Activated T-cell treated with anti-CD3 and anti-CD28 coated beads, Interleukin-2, amount 50 U/mL, for 72 hours (primary cell): ENCODE results near the gene SORL1. TPM values are rescaled to one million over a fixed set of nuclear protein-coding genes. Genes with fewer than 3 reads are reported as not detected.

Source experiments
- ATAC-seq, 2 donors: fragments of 150-1000 bp; cut with Tn5 transposase; replicated peaks in 1 of 2; 2 replicates each; pipeline ENCODE4 v1.10.0; 2021; ENCODE audit warnings: moderate library complexity in 2 of 2, mild to moderate bottlenecking in 1 of 2
- DNase-seq, 2 donors: peaks; one replicate each; pipeline ENCODE4 v3.0.0; 2021 to 2022; ENCODE audit warnings: mixed read lengths in 1 of 2
- H3K27ac Mint-ChIP-seq: one replicate; pipeline ENCODE4 v1.8.0; 2022; ENCODE audit warnings: mild to moderate bottlenecking, moderate library complexity, mixed read lengths
- H3K27me3 Mint-ChIP-seq: one replicate; pipeline ENCODE4 v1.8.0; 2022; ENCODE audit warnings: low read depth, mixed read lengths
- H3K36me3 Mint-ChIP-seq, 2 donors: one replicate each; pipeline ENCODE4 v1.8.0; 2022; ENCODE audit warnings: mixed read lengths in 2 of 2, mild to moderate bottlenecking in 1 of 2; ENCODE audit not compliant: insufficient read depth in 2 of 2
- H3K4me1 Mint-ChIP-seq: one replicate; pipeline ENCODE4 v1.8.0; 2022; ENCODE audit warnings: low read depth, mixed read lengths
- H3K4me3 Mint-ChIP-seq, 2 donors: one replicate each; pipeline ENCODE4 v1.8.0; 2022; ENCODE audit warnings: mild to moderate bottlenecking in 2 of 2, mixed read lengths in 2 of 2, moderate library complexity in 2 of 2
- H3K9me3 Mint-ChIP-seq, 2 donors: one replicate each; pipeline ENCODE4 v1.8.0; 2022; ENCODE audit warnings: mixed read lengths in 2 of 2
- total RNA-seq, 2 donors: library from RNA; stranded (reverse); gene quantifications; one replicate each; pipeline ENCODE4 v1.2.3, GENCODE V29; 2022

SORL1 gene
- total RNA-seq, 2 donors from 2014 or later: 66.3 to 80.0 TPM

- no peaks in the 10 kb centered on the region for H3K27me3 Mint-ChIP-seq
- no peak for DNase-seq
- no peak for ATAC-seq
These were observed 81.5 kb downstream of the SORL1 start for GRCh38 chr11:121533601-121534000.

GRCh38 chr11:121534131-121535093, 82.3 kb downstream of the SORL1 start:
- Mint-ChIP-seq H3K27ac (no peak overlapping the region), H3K36me3 (peaks cover 18 to 20% of the 10 kb centered on the region in 2 donors)

More at GRCh38 chr11:121533601-121534000, 81.5 kb downstream of the SORL1 start:
- Mint-ChIP-seq H3K27ac (peak overlapping the region; percentile 82), H3K4me3 (peak overlapping the region in 1 of 2 donors; percentile 46), H3K4me1 (peaks cover 50% of the 10 kb centered on the region), H3K9me3 (peaks cover 5% of the 10 kb centered on the region in 2 donors), H3K36me3 (peaks cover 19 to 24% of the 10 kb centered on the region in 2 donors)

GRCh38 chr11:121535129-121535796, 83.1 kb downstream of the SORL1 start:
- Mint-ChIP-seq H3K27ac (no peak overlapping the region), H3K36me3 (peaks cover 12 to 14% of the 10 kb centered on the region in 2 donors), H3K9me3 (peaks cover 3 to 4% of the 10 kb centered on the region in 2 donors), H3K4me1 (peaks cover 66% of the 10 kb centered on the region), H3K4me3 (no peak overlapping the region), H3K27me3 (no peaks in the 10 kb centered on the region)
- ATAC-seq (no peak), DNase-seq (no peak)

More at GRCh38 chr11:121534131-121535093, 82.3 kb downstream of the SORL1 start:
- Mint-ChIP-seq H3K27me3 (no peaks in the 10 kb centered on the region), H3K4me1 (peaks cover 58% of the 10 kb centered on the region), H3K9me3 (peaks cover 5% of the 10 kb centered on the region in 2 donors), H3K4me3 (no peak overlapping the region)
- DNase-seq: no peak
- ATAC-seq: peak; percentile 25 to 29

GRCh38 chr11:121536126-121536525, 84.0 kb downstream of the SORL1 start:
- H3K4me3 Mint-ChIP-seq: no peak overlapping the region
- no peaks in the 10 kb centered on the region for H3K27me3 Mint-ChIP-seq
- H3K4me1 Mint-ChIP-seq: peaks cover 75% of the 10 kb centered on the region
- H3K27ac Mint-ChIP-seq: no peak overlapping the region
- H3K36me3 Mint-ChIP-seq: peaks cover 8% of the 10 kb centered on the region in 2 donors
- ATAC-seq (no peak), DNase-seq (no peak)
- H3K9me3 Mint-ChIP-seq: no peaks in the 10 kb centered on the region

GRCh38 chr11:121538054-121538453, 85.9 kb downstream of the SORL1 start:
- no peaks in the 10 kb centered on the region for H3K9me3 Mint-ChIP-seq
- ATAC-seq (peak; percentile 64 to 80), DNase-seq (no peak)
- H3K27ac Mint-ChIP-seq: no peak overlapping the region
- H3K4me3 Mint-ChIP-seq: peak overlapping the region in 1 of 2 donors; percentile 43
- peaks cover 75% of the 10 kb centered on the region for H3K4me1 Mint-ChIP-seq
- peaks cover 0 to 8% of the 10 kb centered on the region in 2 donors for H3K36me3 Mint-ChIP-seq
- no peaks in the 10 kb centered on the region for H3K27me3 Mint-ChIP-seq

GRCh38 chr11:121539000-121539399, 86.9 kb downstream of the SORL1 start:
- peak overlapping the region in 1 of 2 donors; percentile 9 for H3K4me3 Mint-ChIP-seq
- peak overlapping the region; percentile 18 for H3K27ac Mint-ChIP-seq
- no peaks in the 10 kb centered on the region for H3K9me3 Mint-ChIP-seq
- peaks cover 3 to 8% of the 10 kb centered on the region in 2 donors for H3K36me3 Mint-ChIP-seq
- no peaks in the 10 kb centered on the region for H3K27me3 Mint-ChIP-seq
- H3K4me1 Mint-ChIP-seq: peaks cover 73% of the 10 kb centered on the region
- ATAC-seq: peak in 1 of 2 donors; percentile 23
- no peak for DNase-seq

- H3K4me1 Mint-ChIP-seq: peaks cover 73% of the 10 kb centered on the region
- H3K9me3 Mint-ChIP-seq: no peaks in the 10 kb centered on the region
- peaks cover 7 to 15% of the 10 kb centered on the region in 2 donors for H3K36me3 Mint-ChIP-seq
- H3K27ac Mint-ChIP-seq: peak overlapping the region; percentile 53
- H3K27me3 Mint-ChIP-seq: no peaks in the 10 kb centered on the region
- ATAC-seq: peak; percentile 38 to 46
- DNase-seq: no peak
- peak overlapping the region in 1 of 2 donors; percentile 47 for H3K4me3 Mint-ChIP-seq
These were observed 88.5 kb downstream of the SORL1 start for GRCh38 chr11:121540627-121541026.

GRCh38 chr11:121543836-121544380, 91.8 kb downstream of the SORL1 start:
- Mint-ChIP-seq H3K27me3 (no peaks in the 10 kb centered on the region), H3K9me3 (no peaks in the 10 kb centered on the region), H3K4me3 (no peak overlapping the region), H3K27ac (peak overlapping the region; percentile 22), H3K4me1 (peaks cover 59% of the 10 kb centered on the region), H3K36me3 (peaks cover 13 to 27% of the 10 kb centered on the region in 2 donors)
- ATAC-seq (no peak), DNase-seq (no peak)

GRCh38 chr11:121544956-121545355, 92.8 kb downstream of the SORL1 start:
- peaks cover 13 to 24% of the 10 kb centered on the region in 2 donors for H3K36me3 Mint-ChIP-seq
- H3K27me3 Mint-ChIP-seq: no peaks in the 10 kb centered on the region
- H3K4me3 Mint-ChIP-seq: peak overlapping the region; percentile 4 to 25
- DNase-seq (peak in 1 of 2 donors; percentile 10), ATAC-seq (peak; percentile 37 to 75)
- H3K27ac Mint-ChIP-seq: peak overlapping the region; percentile 75
- peaks cover 48% of the 10 kb centered on the region for H3K4me1 Mint-ChIP-seq
- no peaks in the 10 kb centered on the region for H3K9me3 Mint-ChIP-seq

GRCh38 chr11:121547574-121547973, 95.5 kb downstream of the SORL1 start:
- Mint-ChIP-seq H3K4me3 (no peak overlapping the region), H3K36me3 (peaks cover 13 to 28% of the 10 kb centered on the region in 2 donors), H3K27ac (no peak overlapping the region), H3K4me1 (peaks cover 36% of the 10 kb centered on the region), H3K27me3 (no peaks in the 10 kb centered on the region), H3K9me3 (no peaks in the 10 kb centered on the region)
- ATAC-seq (no peak), DNase-seq (no peak)

- Mint-ChIP-seq H3K36me3 (peaks cover 9 to 26% of the 10 kb centered on the region in 2 donors), H3K27me3 (no peaks in the 10 kb centered on the region), H3K4me1 (peaks cover 15% of the 10 kb centered on the region), H3K27ac (no peak overlapping the region), H3K9me3 (no peaks in the 10 kb centered on the region), H3K4me3 (no peak overlapping the region)
- ATAC-seq (no peak), DNase-seq (no peak)
These were observed 98.3 kb downstream of the SORL1 start for GRCh38 chr11:121550247-121551030.

GRCh38 chr11:121551463-121551862, 99.3 kb downstream of the SORL1 start:
- Mint-ChIP-seq H3K4me1 (peaks cover 14% of the 10 kb centered on the region), H3K27me3 (no peaks in the 10 kb centered on the region), H3K36me3 (peaks cover 5 to 20% of the 10 kb centered on the region in 2 donors), H3K27ac (no peak overlapping the region), H3K9me3 (no peaks in the 10 kb centered on the region), H3K4me3 (no peak overlapping the region)
- ATAC-seq: no peak
- DNase-seq: no peak
